CD4-positive, CD25-positive, alpha-beta regulatory T cell (primary cell): Measurements from ENCODE around the gene NAV2. TPM values are rescaled to one million over a fixed set of nuclear protein-coding genes. Genes with fewer than 3 reads are reported as not detected.

Experiments
- ATAC-seq, 2 donors: fragments of 150-1000 bp; cut with Tn5 transposase; one replicate each; pipeline ENCODE4 v1.10.0; 2021; ENCODE audit warnings: low read depth in 2 of 2, moderate number of reproducible peaks in 2 of 2, moderate library complexity in 1 of 2
- DNase-seq, 3 donors: peaks; one replicate each; pipeline versions ENCODE4 v3.0.0 to v3.0.0-alpha.2; 2012 to 2022; ENCODE audit warnings: mixed read lengths in 1 of 3
- H3K27ac ChIP-seq: one replicate; pipeline ENCODE4 v1.7.0; 2013; ENCODE audit warnings: mild to moderate bottlenecking, low read length; ENCODE audit not compliant: insufficient read depth, poor library complexity, severe bottlenecking
- H3K27me3 ChIP-seq: one replicate; pipeline ENCODE4 v1.7.0; 2013; ENCODE audit warnings: low read length; ENCODE audit not compliant: control insufficient read depth, insufficient read depth
- H3K36me3 ChIP-seq: one replicate; pipeline ENCODE4 v1.7.0; 2013; ENCODE audit warnings: mild to moderate bottlenecking, low read length, moderate library complexity; ENCODE audit not compliant: control insufficient read depth, insufficient read depth
- H3K4me1 ChIP-seq: 2 replicates; pipeline ENCODE4 v1.7.0; 2013; ENCODE audit warnings: mild to moderate bottlenecking, low read length; ENCODE audit not compliant: insufficient read depth, control insufficient read depth, poor library complexity, severe bottlenecking
- H3K4me3 ChIP-seq: one replicate; pipeline ENCODE4 v1.7.0; 2013; ENCODE audit warnings: low read depth, mild to moderate bottlenecking, low read length, moderate library complexity
- H3K9me3 ChIP-seq, 2 experiments: 1 replicate in 1 of 2; 2 replicates in 1 of 2; pipeline ENCODE4 v1.7.0; 2013; ENCODE audit warnings: low read length in 2 of 2, mild to moderate bottlenecking in 1 of 2, moderate library complexity in 1 of 2; ENCODE audit not compliant: control insufficient read depth in 2 of 2
- H3K27ac Mint-ChIP-seq, 3 donors: one replicate each; pipeline ENCODE4 v1.8.0; 2020 to 2022; ENCODE audit warnings: mild to moderate bottlenecking in 3 of 3, mixed read lengths in 3 of 3, moderate library complexity in 2 of 3
- H3K27me3 Mint-ChIP-seq: one replicate; pipeline ENCODE4 v1.8.0; 2022; ENCODE audit warnings: mild to moderate bottlenecking, mixed read lengths
- H3K36me3 Mint-ChIP-seq: one replicate; pipeline ENCODE4 v1.8.0; 2020; ENCODE audit warnings: mixed read lengths
- H3K4me1 Mint-ChIP-seq, 4 donors: one replicate each; pipeline ENCODE4 v1.8.0; 2020 to 2022; ENCODE audit warnings: mixed read lengths in 4 of 4, mild to moderate bottlenecking in 1 of 4
- H3K4me3 Mint-ChIP-seq, 4 donors: one replicate each; pipeline ENCODE4 v1.8.0; 2020 to 2022; ENCODE audit warnings: mild to moderate bottlenecking in 4 of 4, mixed read lengths in 4 of 4, moderate library complexity in 3 of 4
- H3K9me3 Mint-ChIP-seq, 7 donors: one replicate each; pipeline ENCODE4 v1.8.0; 2020 to 2022; ENCODE audit warnings: mixed read lengths in 7 of 7, mild to moderate bottlenecking in 3 of 7, moderate library complexity in 2 of 7
- polyA plus RNA-seq, 4 donors: library from polyadenylated mRNA; unstranded; fragments of 300-500 nt; fragmentation: Illumina TruSeq; gene quantifications; one replicate each; pipeline ENCODE4 v1.2.3, GENCODE V29; 2021
- total RNA-seq: library from RNA; stranded (reverse); gene quantifications from one replicate; pipeline ENCODE4 v1.2.3, GENCODE V29; 2022

NAV2 gene
- total and polyA plus RNA-seq, 5 donors from 2014 or later = 0.14 to 0.59 (median 0.36) TPM; not detected in 2

DNA sequence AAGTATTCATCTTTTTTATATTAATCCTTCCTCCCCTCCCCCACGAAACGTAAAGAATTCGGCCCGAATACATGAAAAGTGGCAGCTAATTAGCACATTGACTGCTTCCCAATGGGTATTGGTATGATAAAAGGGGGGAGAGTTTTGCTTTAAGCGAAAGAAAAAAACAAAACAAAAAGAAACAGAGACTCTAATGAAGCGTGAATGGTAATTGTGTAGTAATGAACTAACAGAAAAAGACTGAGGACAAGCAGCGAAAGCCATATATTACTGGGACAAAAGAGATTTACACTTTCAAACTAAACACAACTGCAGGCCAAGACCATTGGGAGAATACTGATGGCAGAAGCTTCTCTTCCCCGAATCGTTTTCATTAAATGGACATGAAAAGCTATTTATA is 445.1 kb downstream of the NAV2 start:
- H3K9me3 Mint-ChIP-seq = peaks cover 0 to 32% (median 3%) of the 10 kb centered on the region in 7 donors
- Histone ChIP-seq H3K9me3 (peaks cover 4 to 18% of the 10 kb centered on the region in 2 experiments), H3K27ac (no peak overlapping the region), H3K4me3 (peak overlapping the region; percentile 47), H3K4me1 (peaks cover 14% of the 10 kb centered on the region), H3K36me3 (no peaks in the 10 kb centered on the region), H3K27me3 (peaks cover 52% of the 10 kb centered on the region)
- peaks cover 5 to 29% (median 11%) of the 10 kb centered on the region in 4 donors for H3K4me1 Mint-ChIP-seq
- DNase-seq (no peak), ATAC-seq (no peak)
- H3K27ac Mint-ChIP-seq = no peak overlapping the region
- peaks cover 78% of the 10 kb centered on the region for H3K27me3 Mint-ChIP-seq
- no peaks in the 10 kb centered on the region for H3K36me3 Mint-ChIP-seq
- H3K4me3 Mint-ChIP-seq = peak overlapping the region; percentile 54 to 80 (median 74)

GRCh38 chr11:20158597-20159257 is 446.1 kb downstream of the NAV2 start:
- Mint-ChIP-seq H3K27ac (peak overlapping the region in 1 of 3 donors; percentile 56), H3K36me3 (no peaks in the 10 kb centered on the region), H3K9me3 (peaks cover 0 to 34% (median 3%) of the 10 kb centered on the region in 7 donors), H3K4me3 (peak overlapping the region in 3 of 4 donors; percentile 29 to 64 (median 44)), H3K4me1 (peaks cover 10 to 38% (median 19%) of the 10 kb centered on the region in 4 donors), H3K27me3 (peaks cover 80% of the 10 kb centered on the region)
- Histone ChIP-seq H3K27ac (no peak overlapping the region), H3K27me3 (peaks cover 51% of the 10 kb centered on the region), H3K36me3 (no peaks in the 10 kb centered on the region), H3K4me3 (no peak overlapping the region), H3K9me3 (peaks cover 4 to 18% of the 10 kb centered on the region in 2 experiments), H3K4me1 (peaks cover 17% of the 10 kb centered on the region)
- ATAC-seq (no peak), DNase-seq (peak in 1 of 3 donors; percentile 4)

GRCh38 chr11:20159466-20160381 is 447.1 kb downstream of the NAV2 start:
- ATAC-seq (no peak), DNase-seq (no peak)
- Mint-ChIP-seq H3K4me1 (peaks cover 10 to 38% (median 19%) of the 10 kb centered on the region in 4 donors), H3K27ac (no peak overlapping the region), H3K36me3 (no peaks in the 10 kb centered on the region), H3K27me3 (peaks cover 88% of the 10 kb centered on the region), H3K9me3 (peaks cover 0 to 34% (median 3%) of the 10 kb centered on the region in 7 donors), H3K4me3 (peak overlapping the region in 2 of 4 donors; percentile 14 to 29)
- H3K36me3 ChIP-seq = no peaks in the 10 kb centered on the region
- H3K4me3 ChIP-seq = no peak overlapping the region
- H3K27ac ChIP-seq = no peak overlapping the region
- peaks cover 3 to 18% of the 10 kb centered on the region in 2 experiments for H3K9me3 ChIP-seq
- peaks cover 17% of the 10 kb centered on the region for H3K4me1 ChIP-seq
- peaks cover 52% of the 10 kb centered on the region for H3K27me3 ChIP-seq

DNA sequence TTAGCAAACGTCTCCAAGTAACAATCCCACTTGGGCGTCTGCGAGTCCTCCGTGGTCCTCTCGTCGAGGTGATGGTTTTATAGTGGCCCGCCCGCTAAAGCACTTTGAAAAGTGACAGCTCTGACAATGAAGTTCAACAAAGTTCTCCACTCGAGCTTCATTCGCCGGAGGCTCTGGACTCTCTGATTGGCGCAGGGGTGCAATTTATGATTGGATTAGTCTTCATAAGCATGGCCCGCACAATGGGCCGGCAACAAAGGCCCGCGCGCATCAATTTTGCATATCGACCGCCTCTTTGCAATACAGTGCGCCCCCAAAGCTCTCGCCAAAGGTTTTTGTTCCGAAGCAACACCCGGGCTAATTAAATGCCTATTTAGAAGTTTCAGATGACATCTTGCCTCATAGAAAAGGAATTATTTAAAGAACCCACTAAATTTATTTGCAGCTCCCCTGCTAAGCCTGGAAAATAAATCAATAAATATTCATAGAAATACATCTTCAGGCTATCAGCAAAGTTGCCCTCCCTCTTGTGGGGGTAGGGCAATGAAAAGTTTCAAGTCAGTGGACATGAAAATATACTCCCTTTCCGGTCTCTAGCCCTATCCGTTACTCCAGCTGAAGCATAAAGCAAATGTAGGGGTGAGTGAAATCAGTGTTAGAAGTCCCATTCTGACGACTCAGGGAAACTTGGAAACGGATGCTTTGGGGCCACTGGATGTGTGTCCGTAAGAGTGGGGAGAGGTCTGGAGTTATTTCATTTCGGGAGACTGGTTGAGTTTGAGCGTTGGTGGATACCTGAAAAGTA is 448.0 kb downstream of the NAV2 start, which contains the start of gene DBX1:
TSS of gene DBX1 (minus strand) at position 51 of the 805 bp plus-strand sequence. CDS start 151 bp downstream, outside the sequence.
- Histone ChIP-seq H3K4me1 (peaks cover 17% of the 10 kb centered on the region), H3K4me3 (no peak within 1 kb of the TSS), H3K36me3 (no peaks in the 10 kb centered on the region), H3K27me3 (peaks cover 53% of the 10 kb centered on the region), H3K9me3 (peaks cover 2 to 18% of the 10 kb centered on the region in 2 experiments), H3K27ac (no peak within 1 kb of the TSS)
- Mint-ChIP-seq H3K27ac (peak within 1 kb of the TSS in 1 of 3 donors; percentile 69), H3K27me3 (peaks cover 91% of the 10 kb centered on the region), H3K36me3 (no peaks in the 10 kb centered on the region), H3K4me1 (peaks cover 10 to 35% (median 19%) of the 10 kb centered on the region in 4 donors), H3K9me3 (peaks cover 0 to 31% (median 3%) of the 10 kb centered on the region in 7 donors), H3K4me3 (peak within 1 kb of the TSS in 2 of 4 donors; percentile 14 to 60)
- DNase-seq (no peak), ATAC-seq (no peak)

DNA sequence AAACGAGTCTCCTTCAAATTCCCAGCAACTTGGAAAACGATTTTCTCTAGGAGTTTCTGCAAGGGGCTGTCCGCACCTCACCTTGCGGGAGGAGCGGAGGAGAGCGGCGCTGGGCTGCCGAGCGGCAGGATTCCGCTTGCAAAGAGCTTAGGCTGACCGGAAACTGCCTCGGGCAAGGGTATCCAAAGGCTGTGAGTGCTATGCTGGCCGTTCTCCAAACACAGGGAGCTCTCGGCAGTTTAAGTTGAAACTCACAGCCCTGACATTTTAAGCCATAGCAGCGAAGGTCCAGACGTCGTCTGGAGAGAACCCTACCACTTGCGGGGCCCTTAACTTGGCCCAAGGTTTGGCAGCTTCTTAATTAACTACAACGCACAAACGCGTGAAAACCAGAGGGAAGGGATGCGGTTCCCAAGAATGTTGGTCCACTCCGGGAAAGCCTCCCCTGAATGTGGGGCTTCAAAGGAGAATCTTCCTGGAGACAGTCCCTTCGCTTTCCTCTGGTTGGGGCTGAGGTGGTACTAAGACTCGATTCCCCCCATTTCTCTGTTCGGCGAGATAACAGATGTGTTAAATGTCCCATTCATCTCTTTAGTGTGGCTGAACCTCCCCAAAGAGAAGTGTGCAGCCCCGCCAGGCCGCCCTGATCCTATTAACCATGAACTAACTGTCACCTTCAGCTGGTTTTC is 448.7 kb downstream of the NAV2 start:
- H3K27me3 Mint-ChIP-seq = peaks cover 88% of the 10 kb centered on the region
- Histone ChIP-seq H3K9me3 (peaks cover 2 to 18% of the 10 kb centered on the region in 2 experiments), H3K27ac (no peak overlapping the region), H3K27me3 (peaks cover 50% of the 10 kb centered on the region), H3K4me1 (peaks cover 17% of the 10 kb centered on the region), H3K36me3 (no peaks in the 10 kb centered on the region), H3K4me3 (no peak overlapping the region)
- H3K27ac Mint-ChIP-seq = peak overlapping the region in 1 of 3 donors; percentile 69
- peaks cover 10 to 30% (median 15%) of the 10 kb centered on the region in 4 donors for H3K4me1 Mint-ChIP-seq
- DNase-seq (peak in 1 of 3 donors; percentile 2), ATAC-seq (no peak)
- peaks cover 0 to 28% (median 3%) of the 10 kb centered on the region in 7 donors for H3K9me3 Mint-ChIP-seq
- no peaks in the 10 kb centered on the region for H3K36me3 Mint-ChIP-seq
- peak overlapping the region in 1 of 4 donors; percentile 10 for H3K4me3 Mint-ChIP-seq

- peaks cover 85% of the 10 kb centered on the region for H3K27me3 Mint-ChIP-seq
- Histone ChIP-seq H3K27me3 (peaks cover 51% of the 10 kb centered on the region), H3K4me3 (no peak overlapping the region), H3K27ac (no peak overlapping the region), H3K4me1 (peaks cover 10% of the 10 kb centered on the region), H3K36me3 (no peaks in the 10 kb centered on the region), H3K9me3 (peaks cover 2 to 18% of the 10 kb centered on the region in 2 experiments)
- ATAC-seq = no peak
- no peak for DNase-seq
- H3K4me1 Mint-ChIP-seq = peaks cover 10 to 30% (median 15%) of the 10 kb centered on the region in 4 donors
- peak overlapping the region in 1 of 4 donors; percentile 15 for H3K4me3 Mint-ChIP-seq
- peaks cover 0 to 28% (median 3%) of the 10 kb centered on the region in 7 donors for H3K9me3 Mint-ChIP-seq
- no peak overlapping the region for H3K27ac Mint-ChIP-seq
- H3K36me3 Mint-ChIP-seq = no peaks in the 10 kb centered on the region
These were observed 449.5 kb downstream of the NAV2 start for GRCh38 chr11:20161923-20162744.
